ENCODE data around the gene PPP4R1.

GRCh38 chr18:9634856-9635255, 20.5 kb upstream of the PPP4R1 start:
- TF ChIP-seq CTCF (IDR thresholded peaks at IDR 0.05 in 2 of 3, conservative IDR thresholded peaks at IDR 0.05 in 1 of 3; ENCODE audit: borderline replicate concordance in 1 of 3, insufficient read depth in 1 of 3, low read depth in 2 of 3, low read length in 2 of 3) = no peak
- no peak for TF ChIP-seq REST (IDR thresholded peaks at IDR 0.05; ENCODE audit: low read depth)
- no peak for TF ChIP-seq POLR2A (IDR thresholded peaks at IDR 0.05; ENCODE audit: borderline replicate concordance, extremely low read depth, insufficient read depth, insufficient read length)
- no peak for TF ChIP-seq ATF3 (IDR thresholded peaks at IDR 0.05)
- no peak for TF ChIP-seq EZH2 (IDR thresholded peaks at IDR 0.05)
- TF ChIP-seq EGR1 (IDR thresholded peaks at IDR 0.05; ENCODE audit: low read depth) = no peak
- TF ChIP-seq POLR2AphosphoS5 (IDR thresholded peaks at IDR 0.05; ENCODE audit: low read depth, low read length) = no peak
- TF ChIP-seq MAX (IDR thresholded peaks at IDR 0.05) = no peak
- TF ChIP-seq RAD21 (IDR thresholded peaks at IDR 0.05; ENCODE audit: low read depth) = no peak
- no peak for TF ChIP-seq ZNF274 (IDR thresholded peaks at IDR 0.05; ENCODE audit: low read depth, low read length)
- no peak for TF ChIP-seq JUND (IDR thresholded peaks at IDR 0.05)
- TF ChIP-seq CBX3 (IDR thresholded peaks at IDR 0.05; ENCODE audit: low read depth) = no peak
- no peak for TF ChIP-seq ELF1 (IDR thresholded peaks at IDR 0.05; ENCODE audit: borderline replicate concordance, low read depth)

Measured in HCT116 (cell line).